T follicular helper cell (primary cell): Measurements from ENCODE around the gene MLC1.

ENCODE experiments used
- DNase-seq: peaks from one replicate; pipeline ENCODE4 v3.0.0-alpha.2; 2020; ENCODE audit warnings: low read depth

The MLC1 gene

DNA sequence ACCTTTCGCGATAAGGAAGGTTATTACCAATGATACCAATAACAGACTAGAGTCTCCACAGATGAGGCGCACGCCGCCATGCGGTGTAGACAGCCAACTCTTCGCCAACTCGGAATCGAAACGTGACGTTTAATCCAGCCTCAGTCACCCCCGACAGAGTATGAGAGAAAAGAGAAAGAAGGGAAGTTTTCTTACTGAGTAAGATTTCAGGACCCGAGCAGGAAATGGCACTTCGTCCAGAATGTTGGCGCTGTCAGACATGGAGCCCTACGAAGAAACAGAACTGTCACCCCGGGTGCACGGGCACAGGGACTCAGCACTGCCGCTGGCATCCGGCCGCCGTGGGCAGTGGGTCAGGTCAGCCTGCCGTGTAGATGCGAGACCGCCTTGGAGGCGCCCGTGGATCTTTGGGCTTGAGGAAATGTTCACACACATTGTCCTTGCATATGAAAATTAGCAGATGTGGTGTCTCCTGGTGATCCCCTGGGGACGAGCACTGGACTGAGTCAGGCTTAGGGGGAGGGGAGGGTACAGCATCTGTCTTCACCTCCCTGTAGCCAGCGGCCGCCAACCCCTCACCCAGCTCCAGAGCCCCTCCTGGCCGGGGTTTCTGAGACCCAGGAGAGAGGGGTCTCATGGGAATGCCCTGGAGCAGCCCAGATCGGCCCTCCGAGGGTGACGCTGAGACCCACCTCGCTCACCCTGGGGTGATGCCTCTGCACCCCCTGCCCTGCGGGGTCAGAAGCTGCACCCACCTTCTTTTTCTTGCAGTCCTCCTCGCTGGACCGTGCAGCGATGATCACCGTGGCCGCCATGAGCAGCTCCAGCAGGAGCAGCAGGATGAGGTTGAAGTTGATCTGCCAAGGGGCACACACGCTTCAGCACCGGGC, 8.3 kb downstream of the MLC1 start:
- DNase-seq = no peak

DNA sequence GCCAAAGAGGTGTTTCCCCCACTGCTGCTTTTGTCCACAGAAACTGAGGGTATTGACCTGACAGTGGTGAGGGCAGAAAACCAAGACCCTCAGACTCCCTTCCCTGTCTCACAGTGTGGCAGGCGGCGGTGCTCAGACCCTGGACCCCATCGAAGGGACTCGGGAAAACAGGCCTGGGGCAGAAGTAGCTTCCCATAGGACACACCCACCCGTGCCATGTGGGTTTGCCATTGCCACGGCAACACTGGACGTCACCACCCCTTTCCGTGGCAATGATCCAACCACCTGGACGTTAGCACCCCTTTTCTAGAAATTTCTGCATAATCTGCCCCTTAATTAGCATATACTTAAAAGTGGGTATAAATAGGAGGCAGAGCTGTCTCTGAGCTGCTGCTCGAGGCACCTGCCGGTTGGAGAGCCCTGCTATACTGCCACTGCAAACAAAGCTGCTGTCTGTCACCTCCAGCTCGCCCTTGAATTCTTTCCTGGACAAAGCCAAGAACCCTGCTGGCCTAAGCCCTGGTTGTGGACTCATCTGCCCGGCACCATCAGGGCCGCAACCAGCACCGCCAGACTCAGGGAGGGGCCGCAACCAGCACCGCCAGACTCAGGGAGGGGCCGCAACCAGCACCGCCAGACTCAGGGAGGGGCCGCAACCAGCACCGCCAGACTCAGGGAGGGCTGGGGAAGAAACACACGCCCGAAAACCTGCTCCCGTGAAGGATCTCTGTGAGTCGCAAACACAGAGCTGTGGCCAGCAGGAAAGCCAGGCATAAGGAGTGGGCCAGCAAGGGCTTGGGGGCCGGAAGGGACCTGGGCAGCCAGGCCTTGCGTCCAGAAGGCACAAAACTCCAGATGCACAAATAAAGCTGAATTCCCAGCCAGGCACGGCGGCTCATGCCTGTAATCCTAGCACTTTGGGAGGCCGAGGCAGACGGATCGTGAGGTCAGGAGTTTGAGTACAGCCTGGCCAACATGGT, 10.4 kb downstream of the MLC1 start:
- no peak for DNase-seq

DNA sequence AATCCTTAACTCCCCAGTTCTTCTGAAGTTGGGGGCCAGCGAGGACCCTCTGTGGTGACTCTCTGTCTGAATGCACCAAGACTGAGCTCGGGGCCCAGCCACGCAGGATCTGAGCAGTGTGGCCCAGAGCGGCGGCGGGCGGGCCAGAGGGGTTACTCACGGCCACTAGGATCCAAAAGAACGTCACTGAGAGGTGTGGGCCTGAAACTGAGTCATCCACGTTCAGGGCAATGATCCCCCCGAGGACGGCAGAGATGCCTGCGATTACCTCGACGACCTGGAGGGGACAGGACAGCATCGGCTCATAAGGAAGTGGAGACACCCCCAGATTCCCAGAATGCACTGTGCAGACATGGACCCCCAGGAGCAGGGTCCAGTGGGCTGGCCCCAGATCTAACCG, 11.2 kb downstream of the MLC1 start:
- no peak for DNase-seq

DNA sequence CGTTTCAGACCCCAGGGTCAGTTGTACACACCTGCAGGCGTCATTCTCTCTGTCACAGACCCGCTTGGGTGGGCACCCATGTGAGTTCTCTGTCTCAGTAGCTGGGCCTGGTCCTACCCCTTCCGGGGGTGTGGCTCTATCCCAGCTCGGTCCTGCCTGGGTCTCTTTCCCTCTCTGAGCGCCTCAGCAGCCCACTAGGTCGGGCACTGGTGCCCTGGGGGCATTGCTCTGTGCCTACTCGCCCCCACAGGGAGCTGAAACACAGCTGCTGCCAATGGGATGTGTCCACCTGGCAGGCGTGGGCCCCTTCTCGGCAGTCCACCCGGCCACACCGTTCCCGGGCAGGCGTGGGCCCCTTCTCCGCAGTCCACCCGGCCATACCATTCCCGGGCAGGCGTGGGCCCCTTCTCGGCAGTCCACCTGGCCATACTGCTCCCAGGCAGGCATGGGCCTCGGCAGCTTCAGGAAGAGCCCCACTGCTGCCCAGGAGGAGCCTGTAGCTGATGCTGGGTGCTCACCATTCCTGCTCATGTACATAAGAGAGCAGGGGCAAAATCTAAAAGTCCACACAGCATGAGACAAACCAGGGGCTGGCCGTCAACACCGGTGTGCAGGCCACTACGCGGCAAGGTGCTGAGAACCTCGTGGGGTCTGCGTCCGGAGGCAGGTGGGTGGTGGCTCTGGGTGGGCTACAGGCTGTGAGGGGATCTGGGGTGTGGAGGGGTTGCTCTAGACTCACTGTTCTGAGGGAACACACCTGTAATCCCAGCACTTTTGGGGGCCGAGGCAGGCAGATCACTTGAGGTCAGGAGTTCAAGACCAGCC, 12.3 kb downstream of the MLC1 start:
- no peak for DNase-seq

DNA sequence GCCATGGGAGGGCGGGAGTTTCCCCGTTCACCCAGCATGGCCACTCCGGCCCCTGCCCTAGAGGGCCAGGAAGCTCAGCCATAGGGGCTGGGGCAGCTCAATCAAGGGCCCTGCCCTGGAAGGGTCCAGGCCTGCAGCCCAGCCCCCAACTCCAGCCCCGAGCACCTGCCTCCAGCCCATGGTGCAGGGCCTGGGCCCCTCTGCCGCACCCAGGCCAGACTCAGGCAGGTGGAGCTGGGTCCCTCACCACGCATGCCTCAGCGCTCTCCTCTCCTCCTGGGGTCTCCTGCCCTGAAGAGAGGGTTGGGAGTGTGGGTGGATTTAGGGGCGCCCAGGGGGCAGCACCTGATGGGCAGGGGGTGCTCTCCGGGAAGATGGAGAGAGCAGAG, 13.1 kb downstream of the MLC1 start:
- no peak for DNase-seq

DNA sequence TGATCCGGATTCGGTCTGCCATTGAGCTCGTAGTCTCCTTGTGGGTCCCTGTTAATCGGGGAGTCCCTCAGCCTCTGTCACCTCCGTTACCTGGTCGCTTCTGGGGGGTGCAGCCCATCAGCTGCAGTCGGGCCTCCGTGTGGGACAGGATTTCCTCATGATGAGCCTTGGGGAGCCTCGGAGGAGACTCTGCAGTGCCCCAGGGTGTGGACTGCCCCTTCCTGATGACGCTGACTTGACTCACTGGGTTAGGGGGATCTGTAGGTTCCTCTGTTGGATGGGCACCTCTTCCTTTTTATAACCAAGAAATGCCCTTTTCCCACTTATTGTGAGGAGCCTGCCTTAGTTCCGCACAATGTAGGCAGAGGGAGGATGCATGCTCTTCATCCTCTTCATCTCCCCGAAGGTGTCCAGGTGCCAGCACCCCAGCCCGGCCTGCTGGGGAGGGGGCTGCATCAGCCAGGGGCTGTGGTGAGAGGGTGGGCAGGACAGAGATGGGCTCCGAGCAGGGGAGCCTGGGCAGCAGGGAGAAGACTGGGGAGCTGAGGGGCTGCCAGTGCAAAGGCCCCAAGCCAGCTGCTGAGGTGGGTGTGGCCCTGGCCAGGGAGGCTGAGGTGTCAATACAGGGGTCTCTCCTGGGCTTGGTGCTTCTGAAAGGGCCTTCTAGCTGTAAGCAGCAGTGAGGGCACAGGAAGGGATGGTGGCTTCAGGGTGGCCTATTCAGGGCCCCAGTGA, 13.6 kb downstream of the MLC1 start:
- no peak for DNase-seq

DNA sequence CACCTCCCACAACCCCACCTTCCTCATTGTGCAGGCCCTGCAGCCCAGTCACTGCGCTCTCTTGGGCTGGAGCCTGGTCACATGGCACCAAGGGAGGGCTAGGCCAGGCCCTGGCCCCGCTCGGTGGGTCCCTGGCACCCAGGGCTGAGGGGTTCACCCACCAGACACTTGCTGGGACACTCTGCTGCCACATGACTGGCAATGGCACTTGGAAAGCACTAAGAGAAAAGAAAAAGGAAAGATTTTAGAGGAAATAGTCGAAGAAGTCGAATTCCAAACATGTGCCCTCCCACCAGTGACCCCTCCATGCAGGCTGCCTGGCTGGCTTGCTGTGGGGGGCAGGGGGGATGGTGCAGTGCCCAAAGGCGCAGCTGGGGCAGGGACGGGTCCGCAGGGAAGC, 14.9 kb downstream of the MLC1 start:
- no peak for DNase-seq

DNA sequence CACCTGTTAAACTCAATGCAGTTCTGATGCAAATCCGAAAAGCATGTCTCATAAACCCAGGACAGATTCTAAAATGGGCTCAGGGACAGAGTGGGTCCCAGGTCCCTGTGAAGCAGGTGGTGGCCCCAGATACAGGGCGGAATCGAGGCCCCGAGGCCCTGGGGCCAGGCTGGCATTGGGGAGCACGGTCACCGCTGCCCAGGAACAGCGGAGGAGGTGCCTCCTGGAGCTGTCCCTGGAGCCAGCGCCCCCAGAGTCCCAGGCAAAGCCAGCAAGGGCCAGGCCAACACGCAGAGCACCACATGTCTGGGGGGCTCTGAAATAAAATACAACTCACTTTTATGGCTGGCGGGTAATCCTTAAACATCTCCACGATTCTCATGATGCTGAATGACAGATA, 17.1 kb downstream of the MLC1 start:
- no peak for DNase-seq

DNA sequence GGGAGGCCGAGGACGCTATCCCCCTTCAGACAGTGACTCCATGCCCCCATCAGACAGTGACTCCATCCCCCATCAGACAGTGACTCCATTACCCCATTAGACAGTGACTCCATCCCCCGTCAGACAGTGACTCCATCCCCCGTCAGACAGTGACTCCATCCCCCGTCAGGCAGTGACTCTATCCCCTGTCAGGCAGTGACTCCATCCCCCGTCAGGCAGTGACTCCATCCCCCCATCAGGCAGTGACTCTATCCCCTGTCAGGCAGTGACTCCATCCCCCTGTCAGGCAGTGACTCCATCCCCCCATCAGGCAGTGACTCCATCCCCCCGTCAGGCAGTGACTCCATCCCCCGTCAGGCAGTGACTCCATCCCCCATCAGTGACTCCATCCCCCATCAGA, 18.0 kb downstream of the MLC1 start:
- no peak for DNase-seq

DNA sequence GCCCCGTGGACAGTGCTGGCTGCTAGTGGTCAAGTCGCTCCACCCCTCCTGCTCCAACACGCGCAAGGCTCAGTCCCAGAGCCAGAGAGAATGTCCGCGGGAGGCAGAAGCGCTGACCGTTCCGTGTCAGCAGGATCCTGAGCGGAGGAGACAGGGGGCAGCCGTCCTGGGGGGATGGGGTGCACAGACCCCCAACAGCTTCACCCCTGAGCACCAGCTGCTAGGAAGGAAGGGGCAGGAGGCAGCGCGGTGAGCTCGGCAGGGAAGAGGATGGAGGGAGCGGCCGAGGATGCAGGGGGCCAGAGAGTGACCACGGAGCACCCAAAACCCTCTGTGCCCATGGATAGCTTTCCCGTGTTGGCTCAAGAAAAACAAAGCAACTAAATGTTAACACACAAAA, 20.8 kb downstream of the MLC1 start:
- no peak for DNase-seq

DNA sequence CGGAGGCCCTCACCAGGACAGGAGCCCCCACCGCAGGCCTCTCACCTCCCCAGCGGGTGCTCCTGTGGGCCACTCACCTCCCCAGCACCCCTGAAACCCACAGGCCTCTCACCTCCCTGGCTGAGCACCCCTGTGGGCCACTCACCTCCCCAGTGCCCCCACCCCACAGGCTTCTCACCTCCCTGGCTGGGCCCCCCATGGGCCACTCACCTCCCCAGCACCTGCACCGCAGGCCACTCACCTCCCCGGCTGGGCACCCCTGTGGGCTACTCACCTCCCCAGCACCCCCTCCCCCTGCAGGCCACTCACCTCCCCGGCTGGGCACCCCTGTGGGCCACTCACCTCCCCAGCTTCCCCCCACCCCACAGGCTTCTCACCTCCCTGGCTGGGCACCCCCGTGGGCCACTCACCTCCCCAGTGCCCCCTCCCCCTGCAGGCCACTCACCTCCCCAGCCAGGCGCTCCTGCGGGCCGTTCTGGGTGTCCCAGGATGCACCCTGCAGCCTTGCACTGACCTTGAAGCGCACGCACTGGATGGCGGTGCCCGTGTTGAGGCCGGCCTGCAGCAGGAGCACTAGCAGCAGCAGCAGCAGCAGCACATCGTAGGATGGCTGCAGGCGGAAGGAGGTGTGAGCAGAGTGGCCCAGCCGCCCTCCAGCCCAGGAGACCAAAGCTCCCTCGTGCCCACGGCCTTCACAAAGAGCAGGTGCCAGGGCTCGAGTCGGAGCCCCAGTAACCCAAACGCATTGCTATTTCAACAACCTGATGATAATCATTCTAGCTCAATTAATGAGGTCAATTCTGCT, 21.4 kb downstream of the MLC1 start:
- no peak for DNase-seq

DNA sequence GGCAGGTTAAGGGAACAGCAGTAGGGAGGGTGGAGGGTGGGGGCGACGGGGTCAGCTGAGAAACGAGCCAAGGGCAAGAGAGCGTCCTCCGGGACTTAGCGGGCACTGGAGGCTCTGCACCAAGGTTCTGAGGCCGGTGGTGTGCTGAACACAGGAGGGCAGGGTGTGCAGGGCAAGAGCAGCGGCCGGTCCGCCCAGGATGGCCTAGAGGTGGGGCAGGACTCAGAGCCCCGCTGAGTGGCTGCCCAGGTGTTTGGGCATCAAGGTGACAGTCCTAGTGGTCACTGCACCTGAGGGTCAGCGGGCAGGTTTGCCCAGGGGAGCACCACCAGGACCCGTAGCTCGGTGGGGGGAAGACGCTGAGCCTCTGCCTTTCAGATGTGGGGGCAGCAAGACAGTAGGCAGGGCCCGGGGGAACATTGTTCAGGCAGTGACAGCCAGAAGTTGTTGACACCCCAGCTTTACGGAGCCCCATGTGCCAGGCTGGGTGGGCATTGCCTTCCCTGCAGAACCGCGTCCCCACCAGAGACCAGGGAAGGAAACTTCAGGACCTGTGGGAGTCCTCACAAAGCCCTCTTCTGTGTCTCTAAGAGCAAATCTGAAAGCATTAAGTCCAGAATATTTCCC, 22.6 kb downstream of the MLC1 start:
- DNase-seq = no peak

DNA sequence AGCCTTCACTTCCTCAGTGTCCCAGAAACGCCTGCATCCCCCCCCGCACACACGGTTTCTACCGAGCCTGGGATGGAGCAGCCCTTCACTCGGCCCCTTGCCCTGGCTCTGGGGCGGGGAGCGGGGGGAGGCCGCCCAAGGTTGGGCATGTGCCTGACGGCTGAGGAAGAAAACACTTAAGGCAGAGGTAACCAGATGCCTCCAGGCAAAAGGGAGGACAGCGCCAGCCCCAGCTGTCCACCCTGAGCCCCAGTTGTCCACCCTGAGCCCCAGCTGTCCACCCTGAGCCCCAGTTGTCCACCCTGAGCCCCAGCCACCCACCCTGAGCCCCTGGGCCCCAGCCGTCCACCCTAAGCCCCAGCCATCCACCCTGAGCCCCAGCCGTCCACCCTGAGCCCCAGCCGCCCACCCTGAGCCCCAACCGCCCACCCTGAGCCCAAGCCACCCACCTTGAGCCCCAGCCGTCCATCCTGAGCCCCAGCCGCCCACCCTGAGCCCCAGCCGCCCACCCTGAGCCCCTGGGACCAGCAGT, 23.3 kb downstream of the MLC1 start:
- DNase-seq = no peak

DNA sequence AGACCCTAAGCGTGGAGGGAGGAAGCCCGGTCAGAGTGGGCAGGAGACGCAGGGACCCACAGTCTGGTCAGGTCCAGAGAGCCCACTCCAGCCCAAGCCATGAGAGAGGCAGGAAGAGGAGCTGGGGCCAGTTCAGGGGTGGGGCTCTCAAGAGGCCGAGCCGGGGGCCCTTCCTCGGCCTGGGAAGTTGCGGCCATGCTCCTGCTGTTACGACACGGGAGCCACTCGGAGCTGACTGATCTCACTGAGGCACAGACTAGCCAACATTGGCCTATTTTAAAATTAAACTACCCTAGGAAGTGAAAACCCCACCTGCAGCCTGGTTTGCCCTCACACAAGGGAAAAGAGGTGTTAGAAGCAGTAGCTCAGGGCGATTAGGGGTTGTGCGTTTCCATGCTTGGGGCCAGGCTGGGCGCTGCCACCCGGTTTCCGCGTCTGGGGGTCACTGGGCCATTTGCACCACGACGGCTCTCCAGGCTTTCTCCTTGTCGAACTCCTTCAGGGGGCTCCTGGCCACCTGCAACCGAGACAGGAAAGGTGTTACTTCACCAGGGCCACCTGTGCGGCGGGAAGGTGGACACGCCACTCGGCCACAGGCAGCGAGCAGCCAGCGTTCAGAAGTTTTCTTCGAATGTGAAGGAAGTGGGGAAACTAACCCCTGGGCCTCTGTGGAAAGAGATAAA, 23.9 kb downstream of the MLC1 start:
- no peak for DNase-seq

DNA sequence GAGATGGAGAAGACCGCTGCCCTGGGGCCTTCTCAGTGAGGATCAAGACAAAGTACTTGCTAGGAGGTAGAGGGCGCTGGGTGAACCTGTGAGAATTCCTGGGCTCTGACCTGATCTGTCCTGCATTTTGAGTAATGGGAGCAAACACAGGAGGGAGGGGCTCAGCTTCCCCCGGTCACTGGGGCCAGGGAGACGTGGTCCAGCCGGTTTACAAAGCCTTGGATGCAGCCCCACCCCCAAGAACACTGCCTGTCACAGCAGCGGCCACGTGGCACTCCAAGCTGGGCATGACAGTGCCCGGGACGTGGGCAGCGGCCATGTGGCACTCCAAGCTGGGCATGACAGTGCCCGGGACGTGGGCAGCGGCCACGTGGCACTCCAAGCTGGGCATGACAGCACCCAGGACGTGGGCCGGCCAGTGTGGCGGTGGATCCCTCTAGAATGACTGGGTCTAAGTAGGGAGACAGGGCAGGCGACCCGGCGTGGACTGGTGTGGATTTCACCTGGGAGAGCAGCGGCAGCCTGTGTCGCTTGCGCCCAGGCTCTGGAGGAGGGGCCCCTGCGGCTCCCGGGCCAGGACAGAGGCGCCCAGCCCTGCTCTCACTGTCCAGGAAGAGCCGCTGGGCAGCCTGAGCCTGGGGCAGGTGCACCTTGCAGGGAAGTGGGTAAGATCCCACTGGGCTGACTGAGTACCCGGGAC, 24.6 kb downstream of the MLC1 start:
- DNase-seq = no peak

DNA sequence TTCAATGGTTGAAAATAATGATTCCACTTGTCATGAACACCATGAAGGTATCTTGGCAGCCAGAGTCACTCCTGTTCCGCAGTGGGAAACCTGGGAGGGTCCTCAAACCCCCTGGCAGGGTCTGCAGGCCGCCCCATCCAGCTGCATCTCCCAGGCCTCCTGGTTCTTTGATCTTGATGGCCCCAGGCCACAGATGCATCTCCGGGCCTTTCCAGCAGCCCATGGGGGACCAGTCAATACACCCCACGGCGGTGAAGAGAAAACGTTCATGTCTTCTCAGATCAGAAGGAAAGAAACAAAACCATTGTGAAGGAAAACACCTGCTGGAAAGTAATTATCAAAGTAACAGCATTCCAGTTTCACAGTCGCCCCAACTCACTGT, 25.4 kb downstream of the MLC1 start:
- no peak for DNase-seq

DNA sequence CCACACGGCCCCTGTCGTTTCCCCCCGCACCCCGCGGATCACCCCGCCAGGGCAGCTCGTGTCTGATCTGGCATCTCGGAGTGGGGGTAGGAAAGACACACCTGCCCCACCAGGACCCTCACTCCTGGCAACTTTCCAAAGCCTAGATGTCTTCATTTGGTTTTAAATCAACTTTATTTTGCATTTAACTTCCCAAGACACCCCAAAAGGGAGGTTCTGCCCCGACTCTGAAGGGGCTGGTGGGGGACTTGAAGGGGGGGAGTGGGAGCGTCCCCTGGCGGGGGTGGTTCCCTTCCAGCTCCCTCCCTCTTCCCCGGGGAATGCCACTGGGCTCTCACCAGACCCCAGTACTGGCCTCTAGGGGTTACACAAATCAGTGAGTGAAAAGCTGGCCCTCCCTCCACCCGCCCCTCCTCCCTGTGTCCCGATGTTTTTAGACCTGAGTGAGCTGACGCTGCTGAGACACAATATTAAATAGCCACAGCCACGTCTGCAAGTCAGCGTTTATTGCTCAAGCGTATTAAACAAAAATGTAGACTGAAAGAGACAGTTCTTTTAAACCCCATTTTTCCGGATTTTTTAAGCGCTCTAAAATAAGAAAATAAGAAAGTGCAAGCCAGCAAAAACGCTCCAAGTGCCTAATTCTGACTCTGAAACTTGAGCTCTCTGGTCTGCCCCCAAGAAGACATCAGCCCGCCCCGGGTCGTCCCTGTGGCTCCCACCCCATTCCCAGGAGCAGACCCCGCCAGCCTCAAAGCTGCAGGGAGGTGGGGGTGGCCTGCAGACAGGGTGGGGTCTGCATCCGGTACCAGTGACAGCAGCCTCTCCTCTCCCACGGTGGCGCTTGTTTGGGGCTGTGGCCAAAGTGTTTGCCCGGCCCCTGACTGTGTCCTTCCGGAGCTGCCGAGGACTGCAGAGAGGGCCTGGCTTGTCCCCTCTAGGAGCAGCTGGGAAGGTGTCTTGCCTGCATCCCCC, 26.0 kb downstream of the MLC1 start:
- no peak for DNase-seq
